WTC11 (cell line): ENCODE measurements around the gene BHMT2.

ENCODE experiments used
- CBFB ChIP-seq: sonication (generic); formaldehyde crosslinking; IDR thresholded peaks from 2 replicates; pipeline ENCODE4 v1.8.1; 2022; ENCODE audit warnings: mild to moderate bottlenecking, low read depth, missing genetic modification reagents
- TF ChIP-seq, protein P1 (sequence below): fragments of 200-600 bp; IDR thresholded peaks from 2 replicates; pipeline ENCODE4 v1.8.0; 2022; ENCODE audit warnings: antibody characterized with exemption

- TF ChIP-seq, protein P1, sequence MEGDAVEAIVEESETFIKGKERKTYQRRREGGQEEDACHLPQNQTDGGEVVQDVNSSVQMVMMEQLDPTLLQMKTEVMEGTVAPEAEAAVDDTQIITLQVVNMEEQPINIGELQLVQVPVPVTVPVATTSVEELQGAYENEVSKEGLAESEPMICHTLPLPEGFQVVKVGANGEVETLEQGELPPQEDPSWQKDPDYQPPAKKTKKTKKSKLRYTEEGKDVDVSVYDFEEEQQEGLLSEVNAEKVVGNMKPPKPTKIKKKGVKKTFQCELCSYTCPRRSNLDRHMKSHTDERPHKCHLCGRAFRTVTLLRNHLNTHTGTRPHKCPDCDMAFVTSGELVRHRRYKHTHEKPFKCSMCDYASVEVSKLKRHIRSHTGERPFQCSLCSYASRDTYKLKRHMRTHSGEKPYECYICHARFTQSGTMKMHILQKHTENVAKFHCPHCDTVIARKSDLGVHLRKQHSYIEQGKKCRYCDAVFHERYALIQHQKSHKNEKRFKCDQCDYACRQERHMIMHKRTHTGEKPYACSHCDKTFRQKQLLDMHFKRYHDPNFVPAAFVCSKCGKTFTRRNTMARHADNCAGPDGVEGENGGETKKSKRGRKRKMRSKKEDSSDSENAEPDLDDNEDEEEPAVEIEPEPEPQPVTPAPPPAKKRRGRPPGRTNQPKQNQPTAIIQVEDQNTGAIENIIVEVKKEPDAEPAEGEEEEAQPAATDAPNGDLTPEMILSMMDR, result no peak
- TF ChIP-seq CBFB, result no peak
Observed at GRCh38 chr5:79032031-79032695, 37.4 kb upstream of the BHMT2 start.
